ENCODE data around the gene PEDS1. TPM values are rescaled to one million over a fixed set of nuclear protein-coding genes. Genes with fewer than 3 reads are reported as not detected.

The PEDS1 gene
- total and polyA plus RNA-seq, 4 donors = 21.9 to 43.4 (median 34.4) TPM

- ATAC-seq (ENCODE audit: insufficient read depth, low FRiP score) (no peak), DNase-seq (no peak)
- TF ChIP-seq, protein P1, sequence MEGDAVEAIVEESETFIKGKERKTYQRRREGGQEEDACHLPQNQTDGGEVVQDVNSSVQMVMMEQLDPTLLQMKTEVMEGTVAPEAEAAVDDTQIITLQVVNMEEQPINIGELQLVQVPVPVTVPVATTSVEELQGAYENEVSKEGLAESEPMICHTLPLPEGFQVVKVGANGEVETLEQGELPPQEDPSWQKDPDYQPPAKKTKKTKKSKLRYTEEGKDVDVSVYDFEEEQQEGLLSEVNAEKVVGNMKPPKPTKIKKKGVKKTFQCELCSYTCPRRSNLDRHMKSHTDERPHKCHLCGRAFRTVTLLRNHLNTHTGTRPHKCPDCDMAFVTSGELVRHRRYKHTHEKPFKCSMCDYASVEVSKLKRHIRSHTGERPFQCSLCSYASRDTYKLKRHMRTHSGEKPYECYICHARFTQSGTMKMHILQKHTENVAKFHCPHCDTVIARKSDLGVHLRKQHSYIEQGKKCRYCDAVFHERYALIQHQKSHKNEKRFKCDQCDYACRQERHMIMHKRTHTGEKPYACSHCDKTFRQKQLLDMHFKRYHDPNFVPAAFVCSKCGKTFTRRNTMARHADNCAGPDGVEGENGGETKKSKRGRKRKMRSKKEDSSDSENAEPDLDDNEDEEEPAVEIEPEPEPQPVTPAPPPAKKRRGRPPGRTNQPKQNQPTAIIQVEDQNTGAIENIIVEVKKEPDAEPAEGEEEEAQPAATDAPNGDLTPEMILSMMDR (IDR thresholded peaks at IDR 0.05; ENCODE audit: control extremely low read depth, extremely low read depth) = no peak
- Histone ChIP-seq H3K9me3 (ENCODE audit: control insufficient read depth in 4 of 4, insufficient read depth in 3 of 4, low read length in 3 of 4) (no peaks in the 10 kb centered on the region), H3K4me3 (peak overlapping the region; percentile 88), H3K27ac (ENCODE audit: low read depth in 1 of 2, low read length in 1 of 2) (peak overlapping the region in 1 of 2 donors; percentile 89), H3K4me1 (ENCODE audit: control insufficient read depth in 5 of 5, insufficient read depth in 5 of 5, low read length in 5 of 5) (peaks cover 0 to 28% (median 10%) of the 10 kb centered on the region in 5 donors), H3K9ac (ENCODE audit: insufficient read depth in 1 of 2, low read length in 2 of 2) (peak overlapping the region in 1 of 2 donors; percentile 94), H3K36me3 (ENCODE audit: control insufficient read depth in 4 of 4, insufficient read depth in 4 of 4, low read length in 4 of 4) (peaks cover 0 to 41% (median 20%) of the 10 kb centered on the region in 4 donors), H3K27me3 (ENCODE audit: control insufficient read depth in 3 of 3, insufficient read depth in 3 of 3, low read length in 2 of 3) (no peaks in the 10 kb centered on the region)
- 40 to 53% methylated on average over 7 of the region's 7 CpGs for WGBS, 2 donors
These were observed 40.9 kb upstream of the PEDS1 start for GRCh38 chr20:50194422-50194830.

DNA sequence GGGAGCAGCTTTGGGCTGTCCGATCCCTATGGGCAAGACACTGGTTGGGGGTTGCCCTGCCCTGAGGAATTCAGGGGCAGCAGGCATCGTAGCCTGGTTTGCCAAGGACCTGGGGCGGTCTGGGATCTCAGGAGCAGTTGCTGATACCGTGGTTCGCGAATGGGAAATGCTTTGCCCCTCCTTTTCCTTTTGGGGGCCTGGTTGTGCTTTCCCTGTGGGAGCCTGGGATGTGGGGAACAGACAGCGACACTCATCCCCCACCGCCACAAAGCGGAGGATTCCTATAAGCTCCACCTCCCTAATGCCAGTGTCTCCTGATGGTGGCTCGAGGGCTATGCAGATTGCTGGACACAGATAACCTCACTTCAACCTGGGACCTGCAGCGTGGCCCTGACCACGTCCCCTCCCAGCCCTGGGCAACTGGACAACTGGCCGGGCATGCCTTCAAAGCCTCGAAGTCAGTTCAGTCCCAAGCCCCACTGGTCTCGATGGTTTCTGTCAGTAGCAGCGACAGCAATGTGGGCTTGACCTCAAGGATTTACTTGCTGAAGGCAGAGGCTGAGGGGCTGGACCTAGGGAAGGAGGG lies 40.4 kb upstream of the PEDS1 start:
- peaks cover 0 to 38% (median 19%) of the 10 kb centered on the region in 4 donors for H3K36me3 ChIP-seq (ENCODE audit: control insufficient read depth in 4 of 4, insufficient read depth in 4 of 4, low read length in 4 of 4)
- peaks cover 0 to 28% (median 10%) of the 10 kb centered on the region in 5 donors for H3K4me1 ChIP-seq (ENCODE audit: control insufficient read depth in 5 of 5, insufficient read depth in 5 of 5, low read length in 5 of 5)
- peak in 2 of 3 donors; percentile 44 to 55 for DNase-seq
- H3K27me3 ChIP-seq (ENCODE audit: control insufficient read depth in 3 of 3, insufficient read depth in 3 of 3, low read length in 2 of 3) = no peaks in the 10 kb centered on the region
- no peaks in the 10 kb centered on the region for H3K9me3 ChIP-seq (ENCODE audit: control insufficient read depth in 4 of 4, insufficient read depth in 3 of 4, low read length in 3 of 4)
- TF ChIP-seq, protein P1 (IDR thresholded peaks at IDR 0.05; ENCODE audit: control extremely low read depth, extremely low read depth) = no peak
- peak overlapping the region; percentile 88 for H3K4me3 ChIP-seq
- 46 to 55% methylated on average over 16 of the region's 16 CpGs for WGBS, 2 donors
- peak overlapping the region in 1 of 2 donors; percentile 89 for H3K27ac ChIP-seq (ENCODE audit: low read depth in 1 of 2, low read length in 1 of 2)
- peak overlapping the region in 1 of 2 donors; percentile 94 for H3K9ac ChIP-seq (ENCODE audit: insufficient read depth in 1 of 2, low read length in 2 of 2)
- ATAC-seq (ENCODE audit: insufficient read depth, low FRiP score) = no peak

DNA sequence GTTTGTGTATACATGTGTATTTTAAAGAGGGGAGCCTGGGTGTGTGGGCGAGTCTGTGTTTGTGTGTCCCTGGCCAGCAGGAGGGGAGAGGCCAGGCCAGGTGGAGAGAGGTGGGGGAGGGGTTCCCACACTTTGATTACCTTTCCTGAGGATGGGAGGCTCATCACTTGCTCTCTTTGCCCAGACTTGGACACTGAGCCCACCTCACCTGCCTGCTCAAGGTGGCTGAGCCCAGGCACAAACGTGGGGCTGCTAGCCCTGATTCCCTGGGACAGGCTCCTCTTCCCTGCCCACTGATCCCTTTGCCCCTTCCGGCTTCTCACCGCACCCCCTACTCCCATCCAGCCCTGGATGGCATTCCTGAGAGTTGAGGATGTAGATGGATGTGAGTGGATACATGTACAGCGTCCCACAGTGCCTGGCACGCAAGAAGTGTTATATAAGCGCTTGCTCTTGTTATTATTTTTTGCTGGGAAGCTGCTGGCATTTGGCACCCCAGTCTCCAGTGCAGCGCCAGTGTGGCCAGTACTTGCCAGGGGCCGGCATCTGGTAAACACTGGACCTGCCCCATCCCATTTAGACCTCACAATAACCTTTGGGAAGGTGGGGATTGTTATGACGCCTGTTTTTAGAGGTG lies 39.8 kb upstream of the PEDS1 start:
- 50 to 74% methylated on average over 10 of the region's 10 CpGs for WGBS, 2 donors

More for the DNA sequence above, 39.8 kb upstream of the PEDS1 start:
- ATAC-seq (ENCODE audit: insufficient read depth, low FRiP score) (no peak), DNase-seq (no peak)
- Histone ChIP-seq H3K9ac (ENCODE audit: insufficient read depth in 1 of 2, low read length in 2 of 2) (peak overlapping the region; percentile 41 to 94), H3K4me1 (ENCODE audit: control insufficient read depth in 5 of 5, insufficient read depth in 5 of 5, low read length in 5 of 5) (peaks cover 0 to 28% (median 10%) of the 10 kb centered on the region in 5 donors), H3K27me3 (ENCODE audit: control insufficient read depth in 3 of 3, insufficient read depth in 3 of 3, low read length in 2 of 3) (no peaks in the 10 kb centered on the region), H3K4me3 (peak overlapping the region; percentile 88), H3K36me3 (ENCODE audit: control insufficient read depth in 4 of 4, insufficient read depth in 4 of 4, low read length in 4 of 4) (peaks cover 0 to 35% (median 18%) of the 10 kb centered on the region in 4 donors), H3K27ac (ENCODE audit: low read depth in 1 of 2, low read length in 1 of 2) (peak overlapping the region; percentile 80 to 89), H3K9me3 (ENCODE audit: control insufficient read depth in 4 of 4, insufficient read depth in 3 of 4, low read length in 3 of 4) (no peaks in the 10 kb centered on the region)
- TF ChIP-seq, protein P1 (IDR thresholded peaks at IDR 0.05; ENCODE audit: control extremely low read depth, extremely low read depth) = no peak

Measured in lung (tissue), 12 donors.